Cardiac muscle cell (in vitro differentiated cells and primary cell): ENCODE data around the gene AOPEP. TPM values are rescaled to one million over a fixed set of nuclear protein-coding genes. Genes with fewer than 3 reads are reported as not detected.

ENCODE experiments used
- DNase-seq, 2 donors: peaks; one replicate each; pipeline versions ENCODE4 v3.0.0 to v3.0.0-alpha.2; 2010 to 2017; ENCODE audit warnings: low read depth in 1 of 2, low spot score in 1 of 2
- H3K27ac ChIP-seq: fragments of 200-600 bp; sonication (generic); 2 replicates; pipeline ENCODE4 v1.5.1; 2016
- H3K27me3 ChIP-seq: fragments of 200-600 bp; sonication (generic); 2 replicates; pipeline ENCODE4 v1.6.0; 2016; ENCODE audit warnings: control low read depth
- H3K36me3 ChIP-seq: fragments of 200-600 bp; sonication (generic); 2 replicates; pipeline ENCODE4 v1.5.1; 2016; ENCODE audit warnings: control low read depth
- H3K4me1 ChIP-seq: fragments of 200-600 bp; sonication (generic); 2 replicates; pipeline ENCODE4 v1.8.1; 2017; ENCODE audit warnings: low read depth, mild to moderate bottlenecking, mixed run types
- H3K4me3 ChIP-seq: fragments of 200-600 bp; sonication (generic); 2 replicates; pipeline ENCODE4 v1.5.1; 2016; ENCODE audit warnings: mild to moderate bottlenecking
- H3K9me3 ChIP-seq: fragments of 200-600 bp; sonication (generic); 2 replicates; pipeline ENCODE4 v1.5.1; 2017; ENCODE audit warnings: low read depth, mild to moderate bottlenecking, control low read depth
- CTCF ChIP-seq: IDR thresholded peaks from 2 replicates; pipeline ENCODE4 v1.5.1; 2012; ENCODE audit warnings: low read depth, mild to moderate bottlenecking, low read length
- polyA plus RNA-seq: library from polyadenylated mRNA; unstranded; fragments of >200 nt; fragmentation: Nextera tagmentation; extraction: Ambion mirVana; gene quantifications from 2 replicates; pipeline ENCODE4 v1.2.1, GENCODE V29; 2016
- total RNA-seq: library from RNA; depleted of rRNA; stranded (reverse); fragments of >200 nt; gene quantifications from 2 replicates; pipeline ENCODE4 v1.2.3, GENCODE V29; 2016

The AOPEP gene
- total and polyA plus RNA-seq, 2 experiments from 2014 or later, result 46.8 to 88.7 TPM

- TF ChIP-seq CTCF, result no peak
- no peaks in the 10 kb centered on the region for H3K9me3 ChIP-seq
- H3K27ac ChIP-seq, result no peak overlapping the region
- no peaks in the 10 kb centered on the region for H3K27me3 ChIP-seq
- H3K36me3 ChIP-seq, result no peaks in the 10 kb centered on the region
- H3K4me1 ChIP-seq, result peaks cover 15% of the 10 kb centered on the region
- no peak for DNase-seq
- H3K4me3 ChIP-seq, result no peak overlapping the region
Measured at GRCh38 chr9:94754976-94755475, 28.5 kb downstream of the AOPEP start.

GRCh38 chr9:94757158-94757557 is 30.7 kb downstream of the AOPEP start:
- Histone ChIP-seq H3K4me1 (peaks cover 32% of the 10 kb centered on the region), H3K27ac (peak overlapping the region; percentile 30), H3K36me3 (no peaks in the 10 kb centered on the region), H3K9me3 (no peaks in the 10 kb centered on the region), H3K4me3 (no peak overlapping the region), H3K27me3 (no peaks in the 10 kb centered on the region)
- TF ChIP-seq CTCF, result no peak
- peak in 1 of 2 donors; percentile 70 for DNase-seq

- Histone ChIP-seq H3K9me3 (no peaks in the 10 kb centered on the region), H3K27ac (peak overlapping the region; percentile 59), H3K4me3 (no peak overlapping the region), H3K4me1 (peaks cover 32% of the 10 kb centered on the region), H3K36me3 (no peaks in the 10 kb centered on the region), H3K27me3 (no peaks in the 10 kb centered on the region)
- no peak for DNase-seq
- TF ChIP-seq CTCF, result no peak
Measured at GRCh38 chr9:94758031-94758430, 31.5 kb downstream of the AOPEP start.

- DNase-seq, result no peak
- peaks cover 32% of the 10 kb centered on the region for H3K4me1 ChIP-seq
- TF ChIP-seq CTCF, result no peak
Measured at GRCh38 chr9:94758880-94759279, 32.4 kb downstream of the AOPEP start.

GRCh38 chr9:94760010-94760409 is 33.5 kb downstream of the AOPEP start:
- Histone ChIP-seq H3K9me3 (no peaks in the 10 kb centered on the region), H3K36me3 (no peaks in the 10 kb centered on the region), H3K27ac (peak overlapping the region; percentile 66), H3K4me1 (peaks cover 32% of the 10 kb centered on the region), H3K4me3 (no peak overlapping the region), H3K27me3 (no peaks in the 10 kb centered on the region)
- DNase-seq, result no peak
- no peak for TF ChIP-seq CTCF

More at GRCh38 chr9:94758880-94759279, 32.4 kb downstream of the AOPEP start:
- Histone ChIP-seq H3K36me3 (no peaks in the 10 kb centered on the region), H3K27ac (peak overlapping the region; percentile 66), H3K9me3 (no peaks in the 10 kb centered on the region), H3K4me3 (no peak overlapping the region), H3K27me3 (no peaks in the 10 kb centered on the region)
